AG08395 (cell line): Measurements from ENCODE around the gene IRF8.
A peak's percentile ranks its signal among the peaks of the same experiment; 100 is the strongest.
"Not testable (repeated sequence)": the region's sequence is repeated elsewhere in the genome, so short reads cannot be mapped to it uniquely, and the experiment has no call there.

ENCODE experiments used
- DNase-seq: peaks from one replicate; pipeline ENCODE4 v3.0.0; 2012; ENCODE audit warnings: mixed read lengths, low spot score

The IRF8 gene

DNA sequence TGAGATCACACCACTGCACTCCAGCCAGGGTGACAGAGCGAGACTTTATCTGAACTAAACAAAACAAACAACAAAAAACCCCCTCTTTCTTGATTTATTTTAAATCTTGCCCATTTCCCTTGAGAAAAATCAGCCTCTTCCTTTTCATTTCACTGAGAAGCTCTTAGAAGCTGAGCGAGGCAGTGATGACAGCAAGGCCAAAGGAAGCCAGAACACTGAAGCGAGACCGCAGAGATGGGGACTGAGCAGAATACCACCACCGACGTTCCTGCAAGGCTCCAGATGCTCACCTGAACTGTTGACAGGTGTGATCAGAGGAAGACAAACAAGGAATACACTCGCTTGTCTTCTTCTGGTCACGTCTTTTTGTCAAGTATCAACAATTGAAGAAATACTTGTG is 30.5 kb upstream of the IRF8 start:
- no peak for DNase-seq

- DNase-seq: no peak
Observed at GRCh38 chr16:85869206-85869605, 29.8 kb upstream of the IRF8 start.

DNA sequence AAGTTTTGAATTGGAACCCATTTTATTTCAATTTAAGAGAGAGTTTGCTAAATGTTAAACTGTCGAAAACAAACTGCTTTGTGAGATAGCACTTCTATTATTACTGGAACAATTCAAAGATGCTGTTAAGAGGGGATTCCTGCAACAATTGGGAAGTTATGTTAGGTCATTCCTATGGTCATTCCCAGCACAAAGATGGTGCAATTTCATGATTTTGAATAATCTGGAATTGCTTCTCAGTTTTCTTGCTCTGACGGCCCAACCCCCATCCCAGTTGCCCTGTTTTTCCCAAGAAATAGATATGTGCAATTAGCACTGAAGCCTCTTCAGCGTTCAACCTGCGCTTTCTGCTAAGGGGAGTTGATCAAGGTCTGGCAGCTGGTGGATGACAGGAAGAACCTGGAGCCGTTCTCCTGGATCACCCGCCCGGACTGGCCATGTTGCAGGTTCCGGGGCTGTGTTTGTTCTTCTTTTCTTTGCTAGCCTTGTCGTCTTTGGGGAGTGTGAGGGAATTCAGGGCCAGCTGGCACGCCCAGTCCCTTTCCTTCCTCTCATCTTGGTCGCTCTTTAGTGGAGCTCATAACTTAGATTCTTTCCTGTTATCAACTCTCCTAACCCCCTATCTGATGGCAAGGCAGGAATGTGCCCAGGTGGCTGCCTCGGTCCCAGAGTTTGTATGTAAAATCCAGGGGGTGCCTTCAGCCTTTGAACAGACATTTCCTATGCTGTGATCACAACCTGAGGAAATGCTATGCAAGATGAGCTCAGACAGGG is 29.0 kb upstream of the IRF8 start:
- no peak for DNase-seq

DNA sequence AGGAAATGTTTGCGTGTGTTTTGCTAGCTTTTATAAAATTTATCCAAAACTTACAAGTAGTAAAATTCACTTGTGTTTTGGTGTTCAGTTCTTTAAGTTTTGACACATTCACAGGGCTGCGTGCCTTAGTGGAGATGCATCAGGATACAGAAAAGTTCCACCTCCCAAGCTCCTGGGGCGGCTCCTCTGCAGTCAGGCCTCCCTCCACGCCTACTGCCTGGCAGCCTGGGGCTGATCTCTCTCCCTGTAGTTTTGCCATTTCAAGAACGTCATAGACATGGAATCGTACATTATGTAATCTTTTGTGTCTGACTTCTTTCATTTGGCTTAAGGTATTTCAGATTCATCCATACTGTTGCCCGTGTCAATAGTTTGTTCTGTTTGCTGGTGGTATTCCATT is 27.2 kb upstream of the IRF8 start:
- no peak for DNase-seq

- no peak for DNase-seq
Observed at GRCh38 chr16:85872734-85873133, 26.2 kb upstream of the IRF8 start.

DNA sequence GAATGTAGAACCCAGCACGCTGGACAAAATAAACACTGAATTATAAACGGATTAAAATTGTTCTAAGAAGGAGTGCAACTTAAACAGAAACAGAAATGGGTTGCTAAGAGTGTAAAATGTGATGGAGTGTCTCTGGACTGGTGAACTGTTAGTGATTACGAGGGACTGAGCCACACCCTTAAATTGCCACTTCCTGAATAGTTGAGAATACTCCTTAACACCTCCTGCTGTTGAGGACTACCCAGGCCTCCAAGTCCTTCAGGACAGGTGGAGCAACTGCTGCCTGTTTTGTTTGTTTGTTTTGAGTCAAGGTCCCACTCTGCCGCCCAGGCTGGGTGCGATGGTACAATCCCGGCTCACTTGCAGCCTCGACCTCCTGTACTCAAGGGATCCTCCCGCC is 25.8 kb upstream of the IRF8 start:
- no peak for DNase-seq

GRCh38 chr16:85874031-85874430 is 24.9 kb upstream of the IRF8 start:
- not testable (repeated sequence) for DNase-seq

DNA sequence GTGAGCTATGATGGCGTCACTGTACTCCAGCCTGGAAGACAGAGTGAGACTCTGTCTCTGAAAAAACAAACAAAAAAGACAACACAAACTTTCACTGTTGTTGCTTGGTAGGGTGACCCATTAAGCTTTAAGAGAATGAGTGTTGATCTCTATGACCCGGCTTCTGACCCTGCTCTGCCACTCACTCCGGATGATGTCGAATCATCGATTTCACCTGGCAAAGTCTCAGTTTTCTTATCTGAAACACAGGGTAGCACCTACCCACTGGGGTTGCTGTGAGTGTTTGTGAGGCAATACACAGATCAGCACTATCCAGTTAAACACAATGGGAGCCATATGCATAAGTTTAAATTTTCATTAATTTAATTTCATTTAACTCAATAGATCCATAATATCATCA is 20.6 kb upstream of the IRF8 start:
- DNase-seq: no peak

DNA sequence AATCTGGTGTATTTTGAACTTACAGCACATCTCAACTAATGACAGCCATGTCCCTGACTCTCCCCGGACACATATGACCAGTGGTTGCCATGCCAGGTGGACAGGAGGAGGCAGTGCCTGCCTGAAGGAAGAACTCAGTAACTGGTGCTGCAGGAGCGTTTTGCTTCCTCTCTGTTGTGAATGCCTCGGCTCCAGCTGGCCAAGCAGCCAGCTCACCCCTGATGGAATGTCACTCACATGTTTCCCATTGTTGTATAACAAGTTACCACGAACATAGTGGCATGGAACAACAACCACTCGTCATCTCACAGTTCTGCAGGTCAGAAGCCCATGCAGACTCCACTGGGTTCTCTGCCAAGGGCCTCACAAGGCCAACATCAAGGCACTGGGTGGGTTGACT is 20.1 kb upstream of the IRF8 start:
- DNase-seq: peak; percentile 82

DNA sequence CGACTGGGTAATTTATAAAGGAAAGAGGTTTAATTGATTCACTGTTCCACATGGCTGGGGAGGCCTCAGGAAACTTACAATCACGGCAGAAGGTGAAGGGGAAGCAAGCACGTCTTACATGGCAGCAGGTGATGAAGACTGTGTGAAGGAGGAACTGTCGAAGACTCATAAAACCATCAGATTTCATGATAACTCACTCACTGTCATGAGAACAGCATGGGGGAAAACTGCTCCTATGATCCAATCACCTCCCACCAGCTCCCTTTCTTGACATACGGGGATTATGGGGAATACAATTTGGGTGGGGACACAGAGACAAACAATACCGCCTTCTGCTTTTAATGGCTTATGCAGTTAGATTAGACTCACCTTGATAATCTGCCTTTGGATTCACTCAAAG is 19.4 kb upstream of the IRF8 start:
- no peak for DNase-seq

- no peak for DNase-seq
Observed at GRCh38 chr16:85879975-85880831, 18.8 kb upstream of the IRF8 start.

DNA sequence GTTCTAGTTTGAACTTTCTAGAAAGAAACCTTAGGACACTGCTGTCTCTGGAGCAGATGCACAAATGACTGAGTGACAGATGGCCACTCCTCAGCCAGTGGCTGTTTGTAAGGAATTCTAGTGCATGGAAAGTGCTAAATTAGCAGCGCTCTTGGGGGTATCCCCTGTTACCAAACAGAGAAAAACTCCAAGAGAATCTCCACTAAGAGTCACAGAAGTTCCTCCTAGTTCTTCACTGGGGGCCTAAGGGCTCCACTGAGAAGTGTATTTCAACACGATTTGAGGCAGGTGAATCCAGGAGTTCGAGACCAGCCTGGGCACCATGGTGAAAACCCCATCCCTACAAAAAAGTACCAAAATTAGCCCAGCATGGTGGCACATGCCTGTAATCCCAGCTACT is 18.1 kb upstream of the IRF8 start:
- DNase-seq: no peak

DNA sequence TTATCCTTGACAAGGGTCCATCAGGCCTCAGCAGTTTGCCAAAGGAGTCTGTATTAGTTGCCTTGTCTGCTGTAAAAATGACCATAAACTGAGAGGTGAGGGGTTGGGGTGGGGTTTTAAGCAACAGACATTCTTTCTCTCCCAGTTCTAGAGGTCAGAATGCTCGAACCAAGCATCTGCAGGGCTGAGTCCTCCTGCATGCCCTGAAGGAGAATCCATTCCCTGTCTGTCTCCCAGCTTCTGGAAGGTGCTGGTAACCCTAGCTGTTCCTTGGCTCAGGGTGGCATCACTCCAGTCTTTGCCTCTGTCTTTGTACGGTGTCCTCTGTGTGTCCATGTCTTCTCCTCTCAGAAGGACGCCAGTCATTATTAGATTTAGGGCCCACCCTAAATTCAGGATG is 17.5 kb upstream of the IRF8 start:
- DNase-seq: no peak

GRCh38 chr16:85882181-85882810 is 16.7 kb upstream of the IRF8 start:
- no peak for DNase-seq

DNA sequence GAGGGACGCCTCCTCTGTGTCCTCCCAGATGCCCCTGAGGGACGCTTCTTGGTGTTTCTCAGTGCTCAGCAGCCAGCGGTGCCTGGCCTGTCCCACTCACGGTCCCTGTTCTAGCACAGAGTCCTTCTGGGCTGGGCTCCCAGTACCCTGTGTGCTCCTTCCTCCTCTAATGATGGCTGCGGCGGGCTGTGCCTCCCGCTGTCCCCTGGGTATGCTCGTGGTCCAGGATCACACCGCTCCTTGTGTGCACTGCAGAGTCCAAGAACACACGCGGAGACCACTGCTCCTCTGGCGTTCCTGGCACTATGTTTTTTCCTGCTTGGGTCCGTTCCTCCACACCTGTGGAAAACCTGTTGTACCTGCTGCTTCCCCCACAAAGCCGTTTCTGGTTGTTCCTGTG is 15.1 kb upstream of the IRF8 start:
- DNase-seq: no peak

- DNase-seq: no peak
Observed at GRCh38 chr16:85884808-85885463, 14.0 kb upstream of the IRF8 start.

DNA sequence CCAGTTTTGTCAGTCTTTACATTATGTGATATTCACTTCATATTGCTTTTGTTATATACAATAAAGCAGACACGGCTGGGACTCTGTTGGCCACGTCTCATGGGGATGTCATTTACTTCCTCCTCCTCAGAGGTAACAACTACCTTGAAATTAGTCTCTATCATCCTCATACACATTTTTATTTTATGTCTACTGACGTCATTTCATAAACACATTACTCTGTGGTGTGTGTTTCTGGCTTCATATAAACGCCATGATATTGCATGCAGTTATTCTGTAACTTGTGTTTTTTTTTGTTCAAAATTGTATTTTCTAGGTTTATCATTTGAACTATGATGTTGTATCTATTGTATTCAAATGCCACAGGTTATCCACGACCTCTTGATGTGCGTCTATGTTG is 13.4 kb upstream of the IRF8 start:
- DNase-seq: no peak

- DNase-seq: peak; percentile 61
Observed at GRCh38 chr16:85888405-85889331, 10.3 kb upstream of the IRF8 start.

DNA sequence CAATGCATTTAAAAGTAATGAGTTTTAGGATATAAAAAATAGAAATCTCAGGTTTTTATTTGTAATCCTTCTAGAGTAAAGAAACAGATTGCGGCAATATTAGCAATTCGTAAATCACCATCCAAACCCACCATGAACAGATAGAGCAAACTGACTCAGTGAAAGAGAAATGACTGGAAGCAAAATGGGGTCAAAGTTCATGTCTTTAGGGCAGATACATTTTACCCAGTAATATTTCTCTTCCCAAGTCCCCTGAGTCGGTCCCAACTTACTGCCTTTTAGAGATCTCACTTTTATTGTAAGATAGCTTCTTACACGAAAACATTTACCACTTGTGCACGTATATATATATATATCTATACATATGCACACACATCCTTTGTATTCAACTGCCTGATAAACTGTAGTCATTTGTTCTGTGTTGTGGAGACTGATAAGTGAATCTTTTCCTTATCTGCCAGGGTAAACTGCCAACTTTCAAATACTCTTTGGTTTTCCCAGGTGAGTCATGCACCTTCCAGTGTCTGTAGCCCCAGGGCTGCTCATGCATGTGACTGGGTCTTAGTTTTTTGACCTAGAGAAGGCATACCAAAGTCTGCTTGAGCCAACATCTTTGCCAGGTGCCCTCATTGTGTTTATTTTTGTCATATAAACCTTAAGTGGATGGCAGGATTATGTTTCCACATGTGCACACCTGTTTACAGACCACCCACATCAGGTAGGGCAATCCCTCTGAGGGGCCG is 7.8 kb upstream of the IRF8 start:
- DNase-seq: no peak

- no peak for DNase-seq
Observed at GRCh38 chr16:85891776-85892166, 7.2 kb upstream of the IRF8 start.

DNA sequence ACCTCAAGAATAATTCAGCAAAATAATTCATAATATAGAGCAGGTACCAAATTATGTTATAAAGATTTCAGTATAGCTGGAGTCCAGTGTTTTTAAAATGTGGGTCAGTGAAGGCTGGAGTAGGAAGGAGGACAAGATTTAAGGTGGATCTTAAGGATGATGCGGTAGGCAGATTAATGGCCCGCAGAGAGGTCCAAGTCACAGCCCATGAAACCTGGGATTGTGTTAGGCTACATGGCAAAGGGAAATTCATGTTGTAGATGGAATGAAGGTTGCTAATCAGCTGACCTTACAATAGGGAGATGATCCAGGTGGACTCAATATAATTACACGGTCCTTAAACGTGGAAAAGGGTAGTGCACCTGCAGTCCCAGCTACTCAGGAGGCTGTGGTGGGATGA is 6.2 kb upstream of the IRF8 start:
- no peak for DNase-seq
